ENCODE measurements around the gene ARF4. TPM values are rescaled to one million over a fixed set of nuclear protein-coding genes. Genes with fewer than 3 reads are reported as not detected.
"Not testable (repeated sequence)": the region's sequence is repeated elsewhere in the genome, so short reads cannot be mapped to it uniquely, and the experiment has no call there.

ARF4 gene
- total RNA-seq, 1 donor from 2014 or later = 130 TPM

DNA sequence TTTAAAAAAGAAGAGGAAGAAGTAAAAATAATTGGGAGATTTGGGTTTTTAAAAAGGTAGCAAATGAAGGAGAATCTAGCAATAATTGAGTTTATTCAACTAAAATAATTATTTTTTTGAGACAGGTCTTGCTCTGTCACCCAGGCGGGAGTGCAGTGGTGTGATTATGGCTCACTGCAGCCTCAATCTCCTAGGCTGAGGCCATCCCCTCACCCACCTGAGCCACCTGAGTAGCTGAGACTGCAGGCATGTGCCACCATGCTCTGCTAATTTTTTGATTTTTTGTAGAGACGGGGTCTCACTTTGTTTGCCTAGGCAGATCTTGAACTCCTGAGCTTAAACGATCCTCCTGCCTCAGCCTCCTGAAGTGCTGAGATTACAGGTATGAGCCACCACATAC, 27.7 kb upstream of the ARF4 start:
- Histone ChIP-seq H3K27me3 (no peaks in the 10 kb centered on the region), H3K36me3 (peaks cover 63% of the 10 kb centered on the region), H3K4me1 (no peaks in the 10 kb centered on the region), H3K9me3 (no peaks in the 10 kb centered on the region), H3K4me3 (no peak overlapping the region), H3K27ac (no peak overlapping the region)
- intact Hi-C loops (cut with DNase I) = no loop called here
- DNase-seq (no peak), ATAC-seq (no peak)
- TF ChIP-seq CTCF (IDR thresholded peaks at IDR 0.05) = no peak

- ATAC-seq (no peak), DNase-seq (no peak)
- H3K27me3 ChIP-seq = no peaks in the 10 kb centered on the region
- no peaks in the 10 kb centered on the region for H3K9me3 ChIP-seq
- H3K4me1 ChIP-seq = no peaks in the 10 kb centered on the region
- TF ChIP-seq CTCF (IDR thresholded peaks at IDR 0.05) = no peak
- no peak overlapping the region for H3K4me3 ChIP-seq
- H3K27ac ChIP-seq = no peak overlapping the region
- intact Hi-C loops (cut with DNase I) = no loop called here
- H3K36me3 ChIP-seq = peaks cover 42% of the 10 kb centered on the region
Observed at GRCh38 chr3:57622362-57622761, 25.2 kb upstream of the ARF4 start.

- Histone ChIP-seq H3K4me3 (no peak overlapping the region), H3K4me1 (no peaks in the 10 kb centered on the region), H3K27ac (no peak overlapping the region), H3K27me3 (no peaks in the 10 kb centered on the region), H3K9me3 (no peaks in the 10 kb centered on the region), H3K36me3 (peaks cover 6% of the 10 kb centered on the region)
- TF ChIP-seq CTCF (IDR thresholded peaks at IDR 0.05) = no peak
- DNase-seq (no peak), ATAC-seq (no peak)
- intact Hi-C loops (cut with DNase I) = no loop called here
Observed at GRCh38 chr3:57617739-57618138, 20.6 kb upstream of the ARF4 start.

- TF ChIP-seq CTCF (IDR thresholded peaks at IDR 0.05) = no peak
- no peak for ATAC-seq
- Histone ChIP-seq H3K4me3 (no peak overlapping the region), H3K27me3 (no peaks in the 10 kb centered on the region), H3K36me3 (peaks cover 3% of the 10 kb centered on the region), H3K4me1 (no peaks in the 10 kb centered on the region), H3K27ac (no peak overlapping the region), H3K9me3 (no peaks in the 10 kb centered on the region)
- intact Hi-C loops (cut with DNase I) = no loop called here
- no peak for DNase-seq
Observed at GRCh38 chr3:57616233-57616632, 19.1 kb upstream of the ARF4 start.

- H3K9me3 ChIP-seq; ATAC-seq; H3K36me3 ChIP-seq; H3K27me3 ChIP-seq; H3K27ac ChIP-seq; H3K4me1 ChIP-seq; intact Hi-C loops (cut with DNase I); DNase-seq; H3K4me3 ChIP-seq: not testable (repeated sequence)
Observed at GRCh38 chr3:57611870-57612269, 14.7 kb upstream of the ARF4 start.

DNA sequence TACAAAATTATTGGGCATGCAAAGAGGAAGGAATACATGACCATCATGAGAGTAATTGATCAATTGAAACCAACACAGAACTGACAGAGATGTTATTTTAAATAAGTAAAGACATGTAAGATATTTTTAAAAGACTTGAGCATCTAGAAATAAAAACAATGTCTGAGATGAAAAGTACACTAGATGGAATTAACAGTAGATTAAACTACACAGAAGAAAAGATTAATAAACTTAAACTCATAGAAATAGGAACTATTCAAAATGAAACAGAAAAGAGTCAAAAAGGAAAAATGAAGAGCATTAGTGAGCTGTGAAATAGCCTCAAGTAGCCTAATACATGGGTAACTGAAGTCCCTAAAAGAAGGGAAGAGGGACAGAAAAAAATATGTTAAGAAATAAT, 8.5 kb upstream of the ARF4 start:
- Histone ChIP-seq H3K4me3 (no peak overlapping the region), H3K27me3 (no peaks in the 10 kb centered on the region), H3K36me3 (no peaks in the 10 kb centered on the region), H3K9me3 (no peaks in the 10 kb centered on the region), H3K4me1 (no peaks in the 10 kb centered on the region), H3K27ac (no peak overlapping the region)
- DNase-seq (no peak), ATAC-seq (no peak)
- TF ChIP-seq CTCF (IDR thresholded peaks at IDR 0.05) = no peak
- intact Hi-C loops (cut with DNase I) = no loop called here

Measured in upper lobe of right lung (tissue), 1 donor.